ENCODE measurements around the gene CCDC177.

CCDC177 gene

GRCh38 chr14:69560826-69561225, 13.8 kb downstream of the CCDC177 start:
- no peak for DNase-seq

GRCh38 chr14:69559581-69560011, 15.1 kb downstream of the CCDC177 start:
- DNase-seq = no peak

GRCh38 chr14:69558774-69559173, 15.9 kb downstream of the CCDC177 start:
- no peak for DNase-seq

GRCh38 chr14:69554500-69554899, 20.2 kb downstream of the CCDC177 start:
- DNase-seq = no peak

- no peak for DNase-seq
Observed at GRCh38 chr14:69553252-69553651, 21.4 kb downstream of the CCDC177 start.

- no peak for DNase-seq
Observed at GRCh38 chr14:69551511-69551910, 23.2 kb downstream of the CCDC177 start.

- no peak for DNase-seq
Observed at GRCh38 chr14:69548566-69548965, 26.1 kb downstream of the CCDC177 start.

- no peak for DNase-seq
Observed at GRCh38 chr14:69547701-69548348, 26.8 kb downstream of the CCDC177 start.

- DNase-seq = no peak
Observed at GRCh38 chr14:69543341-69544115, 31.1 kb downstream of the CCDC177 start.

GRCh38 chr14:69542311-69542710, 32.4 kb downstream of the CCDC177 start:
- no peak for DNase-seq

- no peak for DNase-seq
Observed at GRCh38 chr14:69540654-69541335, 33.9 kb downstream of the CCDC177 start.

- no peak for DNase-seq
Observed at GRCh38 chr14:69539631-69540410, 34.9 kb downstream of the CCDC177 start.

- no peak for DNase-seq
Observed at GRCh38 chr14:69538766-69539165, 35.9 kb downstream of the CCDC177 start.

GRCh38 chr14:69537900-69538299, 36.8 kb downstream of the CCDC177 start:
- DNase-seq = no peak

GRCh38 chr14:69536971-69537370, 37.7 kb downstream of the CCDC177 start:
- no peak for DNase-seq

- DNase-seq = peak; percentile 12
Observed at GRCh38 chr14:69535230-69535848, 39.3 kb downstream of the CCDC177 start.

GRCh38 chr14:69532561-69533340, 41.9 kb downstream of the CCDC177 start:
- no peak for DNase-seq

- DNase-seq = no peak
Observed at GRCh38 chr14:69531135-69531534, 43.5 kb downstream of the CCDC177 start.

- no peak for DNase-seq
Observed at GRCh38 chr14:69530095-69530494, 44.6 kb downstream of the CCDC177 start.

GRCh38 chr14:69529563-69529962, 45.1 kb downstream of the CCDC177 start:
- no peak for DNase-seq

- no peak for DNase-seq
Observed at GRCh38 chr14:69528930-69529329, 45.7 kb downstream of the CCDC177 start.

- no peak for DNase-seq
Observed at GRCh38 chr14:69528143-69528542, 46.5 kb downstream of the CCDC177 start.
